H1 (cell line): ENCODE data around the gene RND2. TPM values are rescaled to one million over a fixed set of nuclear protein-coding genes. Genes with fewer than 3 reads are reported as not detected.

ENCODE experiments used
- ATF2 ChIP-seq: IDR thresholded peaks from 2 replicates; pipeline ENCODE4 v1.6.1; 2012; ENCODE audit warnings: low read length, inconsistent platforms
- CBX8 ChIP-seq: fragments of 300-800, 300-1000 bp; sonication (generic); IDR thresholded peaks from 2 replicates; pipeline ENCODE4 v1.7.1; 2016; ENCODE audit warnings: low read depth, low read length, borderline replicate concordance
- CHD7 ChIP-seq: fragments of 300-600 bp; sonication (generic); IDR thresholded peaks from 2 replicates; pipeline ENCODE4 v1.7.1; 2012; ENCODE audit warnings: low read length, moderate library complexity, mild to moderate bottlenecking, inconsistent platforms; ENCODE audit not compliant: insufficient replicate concordance
- polyA plus RNA-seq, 7 experiments: library from polyadenylated mRNA; depleted of rRNA in 3 of 7; stranded (reverse) in 5 of 7; unstranded in 2 of 7; fragments of >200 nt in 5 of 7; fragments of 200-250 nt in 2 of 7; gene quantifications; 1 replicate in 5 of 7; 2 replicates in 1 of 7; 4 replicates in 1 of 7; pipeline versions ENCODE4 v1.2.1 to v1.2.3, GENCODE V29; 2011 to 2013; ENCODE audit warnings: missing spikeins in 2 of 7, mixed read lengths in 2 of 7
- total RNA-seq: library from RNA; stranded (reverse); fragmentation: NEBNext Ultra II Directional; extraction: Animal tissue kit (Norgen Biotek cat#: 25700); gene quantifications from 2 replicates; pipeline ENCODE4 v1.2.1, GENCODE V29; 2021

RND2 gene
- total and polyA plus RNA-seq, 2 of the 8 experiments (the other 6 are each of a cell fraction or from before 2014, with no cell fraction given) = 51.3 to 61.4 TPM

- no peak for TF ChIP-seq CHD7
- TF ChIP-seq CBX8 = no peak
- TF ChIP-seq ATF2 = no peak
Measured at GRCh38 chr17:43015579-43015978, 9.5 kb upstream of the RND2 start (continued).
